ENCODE results near the gene IL11RA. TPM values are rescaled to one million over a fixed set of nuclear protein-coding genes. Genes with fewer than 3 reads are reported as not detected.

The IL11RA gene
- 15.2 TPM for total RNA-seq
- polyA plus RNA-seq (ENCODE audit: insufficient read depth, low read depth, low replicate concordance), result 17.7 TPM
- long read RNA-seq, donor 1, transcript IL11RA-201 (13 exons, 1,728 nt), result major isoform, 5 of 21 reads
- long read RNA-seq, donor 1, partial matches to known transcripts, result 13 of 21 reads
- long read RNA-seq, donor 1, other reads (novel, unspliced or antisense), result 0 of 21 reads
- long read RNA-seq, donor 2, partial matches to known transcripts, result 5 of 7 reads
- long read RNA-seq, donor 2, other reads (novel, unspliced or antisense), result 0 of 7 reads
- long read RNA-seq, donor 3, partial matches to known transcripts, result 0 of 3 reads
- long read RNA-seq, donor 3, other reads (novel, unspliced or antisense), result 0 of 3 reads
- long read RNA-seq, donor 4, partial matches to known transcripts, result 0 of 5 reads
- long read RNA-seq, donor 4, other reads (novel, unspliced or antisense), result 0 of 5 reads
- long read RNA-seq, donor 5, result 0 reads
- long read RNA-seq, donor 6, transcript IL11RA-201 (13 exons, 1,728 nt), result major isoform, 6 of 14 reads
- long read RNA-seq, donor 6, partial matches to known transcripts, result 5 of 14 reads
- long read RNA-seq, donor 6, other reads (novel, unspliced or antisense), result 0 of 14 reads
- long read RNA-seq, donor 7, partial matches to known transcripts, result 2 of 8 reads
- long read RNA-seq, donor 7, other reads (novel, unspliced or antisense), result 5 of 8 reads
- long read RNA-seq, donor 8, partial matches to known transcripts, result 0 of 7 reads
- long read RNA-seq, donor 8, other reads (novel, unspliced or antisense), result 0 of 7 reads
- long read RNA-seq, donor 9, partial matches to known transcripts, result 0 of 2 reads
- long read RNA-seq, donor 9, other reads (novel, unspliced or antisense), result 0 of 2 reads
- long read RNA-seq, donor 10, partial matches to known transcripts, result 0 of 1 reads
- long read RNA-seq, donor 10, other reads (novel, unspliced or antisense), result 0 of 1 reads

DNA sequence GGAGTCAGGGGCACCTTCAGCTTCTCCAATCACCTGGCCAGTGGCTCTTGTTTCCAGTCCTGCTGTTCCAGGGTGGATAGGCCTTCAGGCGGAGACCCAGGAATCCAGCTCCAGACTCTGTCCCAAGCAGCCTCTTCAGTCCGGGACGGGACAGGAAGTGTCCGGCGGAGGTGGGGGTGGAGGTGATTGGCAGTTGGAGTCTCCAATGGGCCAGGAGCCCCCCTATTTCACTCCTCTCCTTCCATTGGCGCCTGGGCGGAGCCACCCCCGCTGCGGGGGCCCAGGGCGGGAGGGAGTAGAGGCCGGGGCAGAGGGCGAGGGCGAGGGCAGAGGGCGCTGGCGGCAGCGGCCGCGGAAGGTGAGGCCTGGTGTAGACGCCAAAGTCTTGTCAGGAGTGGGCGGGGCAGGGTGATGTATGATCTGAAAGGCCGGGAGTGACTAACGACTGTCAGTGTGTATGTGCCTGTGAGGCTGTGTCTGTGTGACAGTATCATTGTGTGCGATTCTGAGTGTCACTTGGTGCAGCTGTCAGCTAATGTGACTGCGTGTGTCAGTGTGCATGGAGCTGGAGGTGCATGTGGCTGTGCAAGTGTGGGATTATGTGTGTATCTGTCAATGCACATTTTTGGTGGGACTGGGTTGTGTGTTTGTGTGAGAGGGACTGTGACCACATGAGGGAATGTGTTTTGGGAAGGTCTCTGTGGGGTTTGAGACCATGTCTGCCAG lies at the start of gene IL11RA:
Gene IL11RA (plus strand): TSS at position 310 of the 726 bp plus-strand sequence. CDS start 3,033 bp downstream, outside the sequence.
- H3K4me3 ChIP-seq (ENCODE audit: low read length in 3 of 3), result peak within 1 kb of the TSS; percentile 63 to 89 (median 77)
- no peaks in the 10 kb centered on the region for H3K27me3 ChIP-seq (ENCODE audit: control insufficient read depth, insufficient read depth, low read length)
- H3K36me3 ChIP-seq (ENCODE audit: control insufficient read depth in 2 of 3, insufficient read depth in 3 of 3, low read length in 3 of 3), result peaks cover 4 to 18% (median 5%) of the 10 kb centered on the region in 3 donors
- TF ChIP-seq, protein P1, sequence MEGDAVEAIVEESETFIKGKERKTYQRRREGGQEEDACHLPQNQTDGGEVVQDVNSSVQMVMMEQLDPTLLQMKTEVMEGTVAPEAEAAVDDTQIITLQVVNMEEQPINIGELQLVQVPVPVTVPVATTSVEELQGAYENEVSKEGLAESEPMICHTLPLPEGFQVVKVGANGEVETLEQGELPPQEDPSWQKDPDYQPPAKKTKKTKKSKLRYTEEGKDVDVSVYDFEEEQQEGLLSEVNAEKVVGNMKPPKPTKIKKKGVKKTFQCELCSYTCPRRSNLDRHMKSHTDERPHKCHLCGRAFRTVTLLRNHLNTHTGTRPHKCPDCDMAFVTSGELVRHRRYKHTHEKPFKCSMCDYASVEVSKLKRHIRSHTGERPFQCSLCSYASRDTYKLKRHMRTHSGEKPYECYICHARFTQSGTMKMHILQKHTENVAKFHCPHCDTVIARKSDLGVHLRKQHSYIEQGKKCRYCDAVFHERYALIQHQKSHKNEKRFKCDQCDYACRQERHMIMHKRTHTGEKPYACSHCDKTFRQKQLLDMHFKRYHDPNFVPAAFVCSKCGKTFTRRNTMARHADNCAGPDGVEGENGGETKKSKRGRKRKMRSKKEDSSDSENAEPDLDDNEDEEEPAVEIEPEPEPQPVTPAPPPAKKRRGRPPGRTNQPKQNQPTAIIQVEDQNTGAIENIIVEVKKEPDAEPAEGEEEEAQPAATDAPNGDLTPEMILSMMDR (IDR thresholded peaks at IDR 0.05; ENCODE audit: borderline replicate concordance, extremely low read depth, insufficient read depth), result no peak
- H3K4me1 ChIP-seq (ENCODE audit: control insufficient read depth in 2 of 3, insufficient read depth in 2 of 3, low read depth in 1 of 3, low read length in 3 of 3), result peaks cover 19 to 44% (median 38%) of the 10 kb centered on the region in 3 donors
- no peaks in the 10 kb centered on the region for H3K9me3 ChIP-seq (ENCODE audit: control insufficient read depth in 2 of 3, insufficient read depth in 1 of 3, low read length in 3 of 3)
- peak within 1 kb of the TSS; percentile 63 to 72 for H3K27ac ChIP-seq (ENCODE audit: low read depth in 2 of 2, low read length in 2 of 2)
- peak within 1 kb of the TSS in 2 of 3 donors; percentile 62 to 63 for H3K9ac ChIP-seq (ENCODE audit: low read length in 3 of 3)
- no peak for FAIRE-seq
- DNase-seq, result peak; percentile 79 to 95 (median 90)
- intact Hi-C loops (cut with DNase I), result no loop called here

DNA sequence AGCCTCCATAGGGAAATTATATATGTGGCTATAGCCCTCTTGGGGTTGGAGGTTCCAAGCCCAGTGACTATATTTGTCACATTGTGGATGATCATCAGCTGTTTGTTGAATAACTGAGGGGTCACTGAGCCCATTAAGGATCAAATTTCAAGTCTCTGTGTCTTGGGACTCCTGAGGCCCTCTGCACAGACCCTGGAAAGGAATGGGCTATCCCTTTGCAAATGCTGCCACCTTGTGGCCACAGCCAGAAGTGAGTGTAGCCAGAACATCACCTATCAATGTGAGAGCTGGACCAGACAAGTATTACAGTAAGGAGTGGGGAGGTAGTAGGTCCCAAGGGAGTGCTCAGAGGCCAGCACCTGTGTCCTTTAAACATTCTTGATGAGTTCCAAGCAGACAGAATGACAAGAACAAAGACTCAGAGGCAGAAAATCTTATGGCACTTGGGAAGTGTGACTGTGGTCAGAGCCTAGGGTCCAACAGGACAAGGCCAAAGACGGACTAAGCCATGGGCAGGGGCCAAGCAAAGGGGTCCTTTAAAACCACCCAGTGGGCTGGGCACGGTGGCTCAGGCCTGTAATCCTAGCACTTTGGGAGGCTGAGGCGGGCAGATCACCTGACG lies 48.3 kb upstream of the IL11RA start:
- Histone ChIP-seq H3K27me3 (ENCODE audit: control insufficient read depth, insufficient read depth, low read length) (no peaks in the 10 kb centered on the region), H3K9me3 (ENCODE audit: control insufficient read depth in 2 of 3, insufficient read depth in 1 of 3, low read length in 3 of 3) (no peaks in the 10 kb centered on the region), H3K4me1 (ENCODE audit: control insufficient read depth in 2 of 3, insufficient read depth in 2 of 3, low read depth in 1 of 3, low read length in 3 of 3) (no peaks in the 10 kb centered on the region), H3K36me3 (ENCODE audit: control insufficient read depth in 2 of 3, insufficient read depth in 3 of 3, low read length in 3 of 3) (no peaks in the 10 kb centered on the region), H3K27ac (ENCODE audit: low read depth in 2 of 2, low read length in 2 of 2) (no peak overlapping the region), H3K4me3 (ENCODE audit: low read length in 3 of 3) (no peak overlapping the region), H3K9ac (ENCODE audit: low read length in 3 of 3) (no peak overlapping the region)
- DNase-seq (peak; percentile 89 to 94 (median 91)), FAIRE-seq (no peak)
- TF ChIP-seq, protein P1 (IDR thresholded peaks at IDR 0.05; ENCODE audit: borderline replicate concordance, extremely low read depth, insufficient read depth), result peak; percentile 97
- intact Hi-C loops (cut with DNase I), result no loop called here

DNA sequence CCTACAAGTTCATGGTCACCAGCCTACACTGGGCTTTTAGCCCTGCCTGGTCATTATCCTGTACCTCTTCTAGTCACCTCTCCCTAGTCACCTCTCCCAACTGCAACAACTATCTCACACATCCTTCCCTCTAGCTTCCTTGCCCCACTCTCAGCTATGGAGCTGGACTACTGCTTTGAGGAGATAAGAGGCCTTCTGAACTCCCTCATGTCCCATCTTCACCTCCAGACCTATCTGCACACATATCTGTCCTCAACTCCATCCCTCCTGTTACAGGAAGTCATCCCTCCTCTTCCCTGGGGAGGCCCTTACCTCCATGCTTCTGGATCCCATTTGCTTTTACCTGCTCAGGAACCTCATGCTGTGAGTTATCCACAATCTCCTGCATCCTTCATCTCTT lies 45.8 kb upstream of the IL11RA start:
- TF ChIP-seq, protein P1 (IDR thresholded peaks at IDR 0.05; ENCODE audit: borderline replicate concordance, extremely low read depth, insufficient read depth), result no peak
- peaks cover 0 to 7% (median 4%) of the 10 kb centered on the region in 3 donors for H3K4me1 ChIP-seq (ENCODE audit: control insufficient read depth in 2 of 3, insufficient read depth in 2 of 3, low read depth in 1 of 3, low read length in 3 of 3)
- DNase-seq, result no peak
- H3K27ac ChIP-seq (ENCODE audit: low read depth in 2 of 2, low read length in 2 of 2), result no peak overlapping the region
- no peaks in the 10 kb centered on the region for H3K27me3 ChIP-seq (ENCODE audit: control insufficient read depth, insufficient read depth, low read length)
- H3K9me3 ChIP-seq (ENCODE audit: control insufficient read depth in 2 of 3, insufficient read depth in 1 of 3, low read length in 3 of 3), result no peaks in the 10 kb centered on the region
- no peaks in the 10 kb centered on the region for H3K36me3 ChIP-seq (ENCODE audit: control insufficient read depth in 2 of 3, insufficient read depth in 3 of 3, low read length in 3 of 3)
- FAIRE-seq, result no peak
- H3K9ac ChIP-seq (ENCODE audit: low read length in 3 of 3), result no peak overlapping the region
- H3K4me3 ChIP-seq (ENCODE audit: low read length in 3 of 3), result no peak overlapping the region
- intact Hi-C loops (cut with DNase I), result no loop called here
